ENCODE measurements around the gene ELMOD3.
"Not testable (repeated sequence)": the region's sequence is repeated elsewhere in the genome, so short reads cannot be mapped to it uniquely, and the experiment has no call there.

ELMOD3 gene

GRCh38 chr2:85436836-85437487 is 82.4 kb downstream of the ELMOD3 start:
- H3K27me3 Mint-ChIP-seq (ENCODE audit: low read depth) = no peaks in the 10 kb centered on the region
- peak overlapping the region; percentile 85 for H3K4me3 Mint-ChIP-seq
- H3K36me3 Mint-ChIP-seq (ENCODE audit: low read depth) = no peaks in the 10 kb centered on the region
- peaks cover 29% of the 10 kb centered on the region for H3K4me1 Mint-ChIP-seq (ENCODE audit: low read depth)
- DNase-seq (ENCODE audit: low spot score) = no peak
- H3K9me3 Mint-ChIP-seq = no peaks in the 10 kb centered on the region
- peak overlapping the region; percentile 97 for H3K27ac Mint-ChIP-seq

GRCh38 chr2:85437488-85438200 is 83.1 kb downstream of the ELMOD3 start:
- H3K36me3 Mint-ChIP-seq (ENCODE audit: low read depth) = no peaks in the 10 kb centered on the region
- peaks cover 29% of the 10 kb centered on the region for H3K4me1 Mint-ChIP-seq (ENCODE audit: low read depth)
- no peaks in the 10 kb centered on the region for H3K9me3 Mint-ChIP-seq
- H3K27me3 Mint-ChIP-seq (ENCODE audit: low read depth) = no peaks in the 10 kb centered on the region
- peak overlapping the region; percentile 98 for H3K27ac Mint-ChIP-seq
- peak; percentile 79 for DNase-seq (ENCODE audit: low spot score)
- peak overlapping the region; percentile 90 for H3K4me3 Mint-ChIP-seq

GRCh38 chr2:85438201-85439024 is 83.8 kb downstream of the ELMOD3 start:
- DNase-seq (ENCODE audit: low spot score) = no peak
- Mint-ChIP-seq H3K27me3 (ENCODE audit: low read depth) (no peaks in the 10 kb centered on the region), H3K36me3 (ENCODE audit: low read depth) (no peaks in the 10 kb centered on the region), H3K4me3 (peak overlapping the region; percentile 90), H3K9me3 (no peaks in the 10 kb centered on the region), H3K27ac (peak overlapping the region; percentile 98), H3K4me1 (ENCODE audit: low read depth) (peaks cover 29% of the 10 kb centered on the region)

- Mint-ChIP-seq H3K9me3 (no peaks in the 10 kb centered on the region), H3K27me3 (ENCODE audit: low read depth) (no peaks in the 10 kb centered on the region), H3K4me3 (peak overlapping the region; percentile 90), H3K36me3 (ENCODE audit: low read depth) (no peaks in the 10 kb centered on the region), H3K4me1 (ENCODE audit: low read depth) (peaks cover 29% of the 10 kb centered on the region), H3K27ac (peak overlapping the region; percentile 98)
- no peak for DNase-seq (ENCODE audit: low spot score)
These were observed 84.5 kb downstream of the ELMOD3 start for GRCh38 chr2:85439025-85439472.

GRCh38 chr2:85439569-85439968 is 85.0 kb downstream of the ELMOD3 start:
- H3K27me3 Mint-ChIP-seq (ENCODE audit: low read depth); DNase-seq (ENCODE audit: low spot score); H3K36me3 Mint-ChIP-seq (ENCODE audit: low read depth); H3K9me3 Mint-ChIP-seq: not testable (repeated sequence)
- H3K4me3 Mint-ChIP-seq = peak overlapping the region; percentile 90
- H3K27ac Mint-ChIP-seq = peak overlapping the region; percentile 98
- peaks cover 29% of the 10 kb centered on the region for H3K4me1 Mint-ChIP-seq (ENCODE audit: low read depth)

- Mint-ChIP-seq H3K36me3 (ENCODE audit: low read depth) (no peaks in the 10 kb centered on the region), H3K4me3 (peak overlapping the region; percentile 90), H3K27ac (peak overlapping the region; percentile 98), H3K27me3 (ENCODE audit: low read depth) (no peaks in the 10 kb centered on the region), H3K4me1 (ENCODE audit: low read depth) (peaks cover 29% of the 10 kb centered on the region), H3K9me3 (no peaks in the 10 kb centered on the region)
- DNase-seq (ENCODE audit: low spot score) = no peak
These were observed 85.4 kb downstream of the ELMOD3 start for GRCh38 chr2:85439986-85440385.

- Mint-ChIP-seq H3K4me1 (ENCODE audit: low read depth) (peaks cover 29% of the 10 kb centered on the region), H3K9me3 (no peaks in the 10 kb centered on the region), H3K36me3 (ENCODE audit: low read depth) (no peaks in the 10 kb centered on the region), H3K4me3 (no peak overlapping the region), H3K27me3 (ENCODE audit: low read depth) (no peaks in the 10 kb centered on the region), H3K27ac (no peak overlapping the region)
- DNase-seq (ENCODE audit: low spot score) = no peak
These were observed 86.2 kb downstream of the ELMOD3 start for GRCh38 chr2:85440729-85441128.

All from T-helper 2 cell treated with Interferon-gamma antibody and Interleukin-4, amounts not matched to agents 5 μg/mL and 100 μg/mL, for 36 hours (primary cell).